Adipose tissue (tissue), 3 donors: ENCODE results near the gene FPR1. TPM values are rescaled to one million over a fixed set of nuclear protein-coding genes. Genes with fewer than 3 reads are reported as not detected.

Source experiments
- H3K27ac ChIP-seq: one replicate; pipeline ENCODE4 v1.5.1; 2013; ENCODE audit warnings: low read depth, low read length
- WGBS, 3 donors: extraction: QIAGEN DNeasy Blood & Tissue Kit; methylation state at CpG; one replicate each; pipeline ENCODE4 v1.1.7; 2013; 5-methylcytosine and 5-hydroxymethylcytosine counted together
- polyA plus RNA-seq, 3 donors: library from polyadenylated mRNA; stranded (reverse); fragments of 200-250 nt; gene quantifications; one replicate each; pipeline ENCODE4 v1.2.3, GENCODE V29; 2013
- donor health status: healthy with polysubstance abuse.
- donor health status: Bipolar disorder and iron deficiency.
- donor health status: healthy.

The FPR1 gene
- 10 to 100 TPM in 2 of 3 donors, 1 to 10 TPM in 1; 4.4 to 59.0 (median 27.8) TPM for polyA plus RNA-seq

GRCh38 chr19:51751655-51752054 is at the start of gene FPR1:
Gene FPR1, minus strand, starts transcription at chr19:51751878. Its CDS starts 4,884 bp downstream, at chr19:51746994.
- WGBS, 3 donors: 31 to 79% (median 78%) methylated on average over 2 of the region's 2 CpGs
- no peak within 1 kb of the TSS for H3K27ac ChIP-seq

- 46 to 69% (median 49%) methylated on average over 7 of the region's 7 CpGs for WGBS, 3 donors
- H3K27ac ChIP-seq: no peak overlapping the region
Observed at GRCh38 chr19:51800473-51801244, 49.0 kb upstream of the FPR1 start.

GRCh38 chr19:51799774-51800472 is 48.2 kb upstream of the FPR1 start:
- 69 to 84% (median 75%) methylated on average over 13 of the region's 13 CpGs for WGBS, 3 donors
- no peak overlapping the region for H3K27ac ChIP-seq

GRCh38 chr19:51799034-51799773 is 47.5 kb upstream of the FPR1 start:
- H3K27ac ChIP-seq: no peak overlapping the region
- WGBS, 3 donors: 48 to 64% (median 55%) methylated on average over 20 of the region's 20 CpGs

- H3K27ac ChIP-seq: peak overlapping the region; percentile 46
- 39 to 71% (median 65%) methylated on average over 3 of the region's 3 CpGs for WGBS, 3 donors
Observed at GRCh38 chr19:51798062-51798461, 46.4 kb upstream of the FPR1 start.

- no peak overlapping the region for H3K27ac ChIP-seq
- 59 to 73% (median 71%) methylated on average over 5 of the region's 5 CpGs for WGBS, 3 donors
Observed at GRCh38 chr19:51797480-51797879, 45.8 kb upstream of the FPR1 start.

- WGBS, 3 donors: 66 to 82% (median 78%) methylated on average over 8 of the region's 8 CpGs
- H3K27ac ChIP-seq: no peak overlapping the region
Observed at GRCh38 chr19:51796195-51796679, 44.6 kb upstream of the FPR1 start.

- WGBS, 3 donors: 51 to 68% (median 63%) methylated on average over 2 of the region's 2 CpGs
Observed at GRCh38 chr19:51794885-51795490, 43.3 kb upstream of the FPR1 start, which contains the start of gene FPR3. Gene FPR3, plus strand, starts transcription at chr19:51795157. Its CDS starts 28,592 bp downstream, at chr19:51823749.

GRCh38 chr19:51793994-51794393 is 42.3 kb upstream of the FPR1 start:
- 76 to 87% (median 84%) methylated on average over 2 of the region's 2 CpGs for WGBS, 3 donors
- H3K27ac ChIP-seq: no peak overlapping the region

More at GRCh38 chr19:51794885-51795490, 43.3 kb upstream of the FPR1 start, which contains the start of gene FPR3:
- H3K27ac ChIP-seq: no peak within 1 kb of the TSS

GRCh38 chr19:51792932-51793331 is 41.3 kb upstream of the FPR1 start:
- no peak overlapping the region for H3K27ac ChIP-seq
- WGBS, 3 donors: 64 to 76% (median 75%) methylated on average over 2 of the region's 2 CpGs

GRCh38 chr19:51789061-51789795 is 37.5 kb upstream of the FPR1 start:
- WGBS, 3 donors: 74 to 83% (median 83%) methylated on average over 6 of the region's 6 CpGs
- H3K27ac ChIP-seq: no peak overlapping the region

GRCh38 chr19:51788029-51788428 is 36.4 kb upstream of the FPR1 start:
- no peak overlapping the region for H3K27ac ChIP-seq
- 57 to 79% (median 71%) methylated on average over 2 of the region's 2 CpGs for WGBS, 3 donors

- no peak overlapping the region for H3K27ac ChIP-seq
- whole genome bisulfite sequencing, 3 donors: 59 to 70% (median 66%) methylated on average over 6 of the region's 6 CpGs
Observed at GRCh38 chr19:51786646-51787494, 35.2 kb upstream of the FPR1 start.

- 56 to 69% (median 65%) methylated on average over 6 of the region's 6 CpGs for WGBS, 3 donors
- H3K27ac ChIP-seq: no peak overlapping the region
Observed at GRCh38 chr19:51784922-51785690, 33.4 kb upstream of the FPR1 start.

- 52 to 65% (median 64%) methylated on average over 6 of the region's 6 CpGs for WGBS, 3 donors
- H3K27ac ChIP-seq: no peak overlapping the region
Observed at GRCh38 chr19:51784109-51784785, 32.6 kb upstream of the FPR1 start.

GRCh38 chr19:51783372-51783771 is 31.7 kb upstream of the FPR1 start:
- 18 to 34% (median 23%) methylated on average over 3 of the region's 3 CpGs for WGBS, 3 donors
- H3K27ac ChIP-seq: no peak overlapping the region
